IMR-90 (cell line): ENCODE results near the gene FGF4. TPM values are rescaled to one million over a fixed set of nuclear protein-coding genes. Genes with fewer than 3 reads are reported as not detected.

Experiments
- ATAC-seq: fragments of 200-7000 bp; cut with Tn5 transposase; 2 replicates; pipeline ENCODE4 v1.9.1; 2020; ENCODE audit warnings: low read depth, mild to moderate bottlenecking, moderate library complexity
- BruUV-seq: library from RNA; stranded (reverse); fragments of 400-500 nt; replicated peaks from 2 replicates; lab custom pipeline; 2021; lab: Mats Ljungman, UMichigan
- CTCF ChIA-PET: fragments of 300-600 bp; formaldehyde crosslinking; extraction: SDS; loops from one replicate; lab custom pipeline; 2021; ENCODE audit warnings: antibody characterized with exemption; lab: Yijun Ruan, JAX
- POLR2A ChIA-PET: fragments of 300-600 bp; sonication (Branson Sonifier 250); formaldehyde crosslinking; loops from one replicate; lab custom pipeline; 2022; ENCODE audit warnings: antibody characterized with exemption; ENCODE audit not compliant: unreplicated experiment; lab: Charles Lee
- DNase-seq: peaks from one replicate; pipeline ENCODE4 v3.0.0; 2013
- H2AFZ ChIP-seq: replicated peaks from 2 replicates; pipeline ENCODE3; 2013; ENCODE audit warnings: low read length, mild to moderate bottlenecking; ENCODE audit not compliant: poor library complexity
- H2AK5ac ChIP-seq: 2 replicates; pipeline ENCODE4 v1.6.1; 2013; ENCODE audit warnings: low read depth, low read length, inconsistent platforms
- H2AK9ac ChIP-seq: replicated peaks from 2 replicates; pipeline ENCODE3; 2013; ENCODE audit warnings: mild to moderate bottlenecking, low read depth, low read length, moderate library complexity; ENCODE audit not compliant: poor library complexity
- H2BK120ac ChIP-seq: 2 replicates; pipeline ENCODE4 v1.6.1; 2013; ENCODE audit warnings: low read depth, low read length, inconsistent platforms
- H2BK15ac ChIP-seq: 3 replicates; pipeline ENCODE4 v1.6.1; 2013; ENCODE audit warnings: low read depth, low read length, inconsistent platforms
- H2BK20ac ChIP-seq: 2 replicates; pipeline ENCODE4 v1.6.1; 2013; ENCODE audit warnings: low read depth, mild to moderate bottlenecking, inconsistent platforms, low read length, moderate library complexity
- H2BK5ac ChIP-seq: 2 replicates; pipeline ENCODE4 v1.6.1; 2013; ENCODE audit warnings: mild to moderate bottlenecking, low read depth, low read length, inconsistent platforms; ENCODE audit not compliant: poor library complexity, severe bottlenecking
- H3K14ac ChIP-seq: replicated peaks from 2 replicates; pipeline ENCODE4 v1.6.1; 2013; ENCODE audit warnings: low read depth, low read length, inconsistent platforms
- H3K18ac ChIP-seq: 2 replicates; pipeline ENCODE4 v1.6.1; 2013; ENCODE audit warnings: low read depth, low read length, control low read depth
- H3K23ac ChIP-seq: 2 replicates; pipeline ENCODE4 v1.6.1; 2013; ENCODE audit warnings: low read depth, low read length, inconsistent platforms
- H3K27ac ChIP-seq: 2 replicates; pipeline ENCODE4 v1.5.1; 2013; ENCODE audit warnings: mild to moderate bottlenecking, control low read depth, low read length; ENCODE audit not compliant: insufficient read depth
- H3K27me3 ChIP-seq: 2 replicates; pipeline ENCODE4 v1.6.1; 2013; ENCODE audit warnings: low read length; ENCODE audit not compliant: control insufficient read depth, insufficient read depth
- H3K36me3 ChIP-seq: 2 replicates; pipeline ENCODE4 v1.6.1; 2013; ENCODE audit warnings: low read length, mixed read lengths; ENCODE audit not compliant: control insufficient read depth, insufficient read depth
- H3K4ac ChIP-seq: 2 replicates; pipeline ENCODE4 v1.6.1; 2013; ENCODE audit warnings: low read depth, low read length, inconsistent platforms
- H3K4me1 ChIP-seq: 2 replicates; pipeline ENCODE4 v1.6.1; 2013; ENCODE audit warnings: low read length, mixed read lengths; ENCODE audit not compliant: control insufficient read depth, insufficient read depth
- H3K4me2 ChIP-seq: 2 replicates; pipeline ENCODE4 v1.6.1; 2013; ENCODE audit warnings: low read depth, mild to moderate bottlenecking, control low read depth, low read length, moderate library complexity
- H3K4me3 ChIP-seq: 2 replicates; pipeline ENCODE4 v1.5.1; 2013; ENCODE audit warnings: low read depth, mild to moderate bottlenecking, control low read depth, low read length, moderate library complexity; ENCODE audit not compliant: insufficient read depth
- H3K56ac ChIP-seq: 2 replicates; pipeline ENCODE4 v1.6.1; 2013; ENCODE audit warnings: low read length, inconsistent platforms; ENCODE audit not compliant: insufficient read depth; ENCODE audit errors: extremely low read depth
- H3K79me1 ChIP-seq, 2 experiments: 2 replicates each; pipeline ENCODE4 v1.6.1; 2013; ENCODE audit warnings: low read length in 2 of 2, inconsistent platforms in 1 of 2, low read depth in 1 of 2
- H3K9ac ChIP-seq: 2 replicates; pipeline ENCODE4 v1.6.1; 2013; ENCODE audit warnings: low read depth, low read length, control low read depth
- H3K9me1 ChIP-seq: 2 replicates; pipeline ENCODE4 v1.6.1; 2013; ENCODE audit warnings: low read length, inconsistent platforms; ENCODE audit not compliant: insufficient read depth
- H3K9me3 ChIP-seq: 2 replicates; pipeline ENCODE4 v1.6.1; 2013; ENCODE audit warnings: low read length; ENCODE audit not compliant: control insufficient read depth, insufficient read depth
- H4K20me1 ChIP-seq: 2 replicates; pipeline ENCODE4 v1.6.1; 2013; ENCODE audit warnings: low read length, inconsistent platforms; ENCODE audit not compliant: insufficient read depth
- H4K5ac ChIP-seq: 2 replicates; pipeline ENCODE4 v1.6.1; 2013; ENCODE audit warnings: mild to moderate bottlenecking, low read depth, low read length, control low read depth
- H4K8ac ChIP-seq, 2 experiments: 2 replicates each; pipeline ENCODE4 v1.6.1; 2013; ENCODE audit warnings: low read depth in 2 of 2, low read length in 2 of 2, control low read depth in 1 of 2, inconsistent platforms in 1 of 2
- H4K91ac ChIP-seq: 2 replicates; pipeline ENCODE4 v1.6.1; 2013; ENCODE audit warnings: low read depth, low read length, inconsistent platforms; ENCODE audit not compliant: insufficient read depth
- BHLHE40 ChIP-seq: fragments of 150-350 bp; IDR thresholded peaks from 2 replicates; pipeline ENCODE4 v1.6.1; 2016; ENCODE audit warnings: mild to moderate bottlenecking, low read depth, low read length
- CEBPB ChIP-seq: IDR thresholded peaks from 2 replicates; pipeline ENCODE4 v1.6.1; 2012; ENCODE audit warnings: low read depth, low read length, improper control_type of control experiment
- FOS ChIP-seq: fragments of 150-350 bp; IDR thresholded peaks from 2 replicates; pipeline ENCODE4 v1.6.1; 2016; ENCODE audit warnings: low read depth, low read length
- MAZ ChIP-seq: IDR thresholded peaks from 2 replicates; pipeline ENCODE4 v1.6.1; 2012; ENCODE audit warnings: low read depth, mild to moderate bottlenecking, low read length, improper control_type of control experiment, moderate library complexity, borderline replicate concordance
- NFE2L2 ChIP-seq: fragments of 150-350 bp; IDR thresholded peaks from 2 replicates; pipeline ENCODE4 v1.6.1; 2016; ENCODE audit warnings: low read depth, mild to moderate bottlenecking, low read length
- POLR2A ChIP-seq: IDR thresholded peaks from 2 replicates; pipeline ENCODE4 v1.6.1; 2012; ENCODE audit warnings: mild to moderate bottlenecking, low read depth, low read length
- RAD21 ChIP-seq: IDR thresholded peaks from 2 replicates; pipeline ENCODE4 v1.6.1; 2012; ENCODE audit warnings: low read length, improper control_type of control experiment
- RCOR1 ChIP-seq: IDR thresholded peaks from 2 replicates; pipeline ENCODE4 v1.6.1; 2012; ENCODE audit warnings: mild to moderate bottlenecking, low read length, improper control_type of control experiment; ENCODE audit not compliant: insufficient replicate concordance
- RFX5 ChIP-seq: IDR thresholded peaks from 2 replicates; pipeline ENCODE4 v1.8.0; 2012; ENCODE audit warnings: low read depth, mild to moderate bottlenecking, low read length, moderate library complexity
- WGBS, 2 experiments: methylation state at CpG; one replicate each; pipeline versions ENCODE4 v1.1.5 to v1.1.7; 2013; ENCODE audit warnings: missing lambda C conversion rate in 2 of 2; ENCODE audit not compliant: insufficient read length in 1 of 2; ENCODE audit errors: extremely low coverage in 2 of 2; 5-methylcytosine and 5-hydroxymethylcytosine counted together
- dilution Hi-C: fragments of 300-500 bp; cut with HindIII; formaldehyde crosslinking; loops from one replicate; pipeline ENCODE4 v1.14.3; 2018; ENCODE audit warnings: low sequenced_read_pairs; ENCODE audit not compliant: unreplicated experiment
- in situ Hi-C: fragments of 300-500 bp; cut with MboI; formaldehyde crosslinking; loops from 3 replicates; pipeline ENCODE4 v1.14.3; 2019; ENCODE audit warnings: low sequenced_read_pairs, inconsistent platforms, mixed read lengths
- intact Hi-C: fragments of 100-400 bp; cut with micrococcal nuclease; formaldehyde crosslinking; loops from 2 replicates; pipeline ENCODE4 v1.10.0; 2022
- polyA plus RNA-seq, 3 experiments: library from polyadenylated mRNA; depleted of rRNA; stranded (reverse); fragments of >200 nt; gene quantifications; 2 replicates each; pipeline ENCODE4 v1.2.3, GENCODE V29; 2012; ENCODE audit warnings: low replicate concordance in 1 of 3
- total RNA-seq: library from RNA; depleted of rRNA; stranded (reverse); fragments of >200 nt; gene quantifications from 2 replicates; pipeline ENCODE4 v1.2.3, GENCODE V29; 2012
- TF ChIP-seq, protein P1 (sequence below): fragments of 150-350 bp; IDR thresholded peaks from 2 replicates; pipeline ENCODE4 v1.6.1; 2017; ENCODE audit warnings: mild to moderate bottlenecking, antibody characterized with exemption, low read length, low read depth
- TF ChIP-seq, protein P2 (sequence below): conservative IDR thresholded peaks from 2 replicates; pipeline ENCODE4 v1.5.1; 2012; ENCODE audit warnings: mild to moderate bottlenecking, low read depth, low read length, improper control_type of control experiment

Gene FGF4
- total and polyA plus RNA-seq, 2 of the 4 experiments (the other 2 are of a cell fraction), result not detected

DNA sequence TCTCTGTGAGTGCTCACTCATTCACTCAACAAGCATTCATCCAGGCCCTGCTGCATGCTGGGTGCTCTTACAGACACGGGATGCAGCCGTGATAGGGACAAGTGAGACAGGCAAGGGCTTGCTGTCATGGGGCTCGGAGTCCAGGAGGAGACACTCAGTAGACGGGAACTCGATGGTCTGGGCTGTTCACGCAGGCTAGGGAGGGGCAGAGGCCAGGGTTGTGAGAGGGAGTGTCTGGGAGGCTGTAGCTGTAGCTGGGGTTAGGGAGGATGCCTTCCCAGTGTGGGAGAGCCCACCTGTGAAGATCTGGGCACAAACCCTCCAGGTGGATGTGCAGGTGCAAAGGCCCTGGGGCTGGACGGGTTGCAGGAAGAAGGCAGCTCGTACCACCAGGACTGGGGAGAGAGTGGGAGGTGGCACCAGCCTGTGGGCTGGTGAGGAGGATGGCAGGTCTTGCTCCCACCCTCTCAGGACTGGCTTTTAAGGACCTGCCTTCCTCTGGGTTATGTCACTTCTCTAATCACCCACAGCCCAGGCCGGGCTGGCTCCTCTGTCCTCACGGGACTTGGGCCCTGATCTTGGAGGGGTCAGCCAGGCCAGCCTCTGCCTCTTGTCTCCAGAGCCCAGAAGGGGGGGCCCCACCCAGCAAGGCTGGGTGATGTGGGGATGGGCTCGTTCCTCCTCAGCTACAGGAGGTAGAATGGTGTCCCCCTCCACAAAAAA is 24.1 kb downstream of the FGF4 start:
- Histone ChIP-seq H4K8ac (no peak overlapping the region), H3K9me3 (peaks cover 2% of the 10 kb centered on the region), H2AK5ac (no peak overlapping the region), H3K27me3 (peaks cover 33% of the 10 kb centered on the region), H3K18ac (no peak overlapping the region), H3K79me1 (no peaks in the 10 kb centered on the region), H3K36me3 (no peaks in the 10 kb centered on the region), H3K4me3 (no peak overlapping the region), H3K9ac (no peak overlapping the region), H2BK15ac (no peak overlapping the region), H2BK5ac (no peak overlapping the region), H2AK9ac (no peak overlapping the region), H3K4ac (no peak overlapping the region), H3K23ac (no peak overlapping the region), H2BK120ac (no peak overlapping the region), H4K20me1 (no peaks in the 10 kb centered on the region), H3K9me1 (no peaks in the 10 kb centered on the region; the same call in 1 of the 2 replicates), H4K5ac (no peak overlapping the region), H3K56ac (no peak overlapping the region), H2BK20ac (no peak overlapping the region), H3K27ac (no peak overlapping the region), H3K14ac (no peak overlapping the region), H2AFZ (no peak overlapping the region), H3K4me1 (no peaks in the 10 kb centered on the region), H4K91ac (no peak overlapping the region), H3K4me2 (no peak overlapping the region)
- WGBS, 2 experiments, result 40% methylated on average over 1 of the region's 11 CpGs; no CpG with 5 or more reads in 1 of the 2 experiments
- no peak for TF ChIP-seq BHLHE40
- TF ChIP-seq, protein P1, sequence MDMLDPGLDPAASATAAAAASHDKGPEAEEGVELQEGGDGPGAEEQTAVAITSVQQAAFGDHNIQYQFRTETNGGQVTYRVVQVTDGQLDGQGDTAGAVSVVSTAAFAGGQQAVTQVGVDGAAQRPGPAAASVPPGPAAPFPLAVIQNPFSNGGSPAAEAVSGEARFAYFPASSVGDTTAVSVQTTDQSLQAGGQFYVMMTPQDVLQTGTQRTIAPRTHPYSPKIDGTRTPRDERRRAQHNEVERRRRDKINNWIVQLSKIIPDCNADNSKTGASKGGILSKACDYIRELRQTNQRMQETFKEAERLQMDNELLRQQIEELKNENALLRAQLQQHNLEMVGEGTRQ, result no peak
- TF ChIP-seq RCOR1, result no peak
- TF ChIP-seq FOS, result no peak
- TF ChIP-seq RFX5, result no peak
- TF ChIP-seq, protein P2, sequence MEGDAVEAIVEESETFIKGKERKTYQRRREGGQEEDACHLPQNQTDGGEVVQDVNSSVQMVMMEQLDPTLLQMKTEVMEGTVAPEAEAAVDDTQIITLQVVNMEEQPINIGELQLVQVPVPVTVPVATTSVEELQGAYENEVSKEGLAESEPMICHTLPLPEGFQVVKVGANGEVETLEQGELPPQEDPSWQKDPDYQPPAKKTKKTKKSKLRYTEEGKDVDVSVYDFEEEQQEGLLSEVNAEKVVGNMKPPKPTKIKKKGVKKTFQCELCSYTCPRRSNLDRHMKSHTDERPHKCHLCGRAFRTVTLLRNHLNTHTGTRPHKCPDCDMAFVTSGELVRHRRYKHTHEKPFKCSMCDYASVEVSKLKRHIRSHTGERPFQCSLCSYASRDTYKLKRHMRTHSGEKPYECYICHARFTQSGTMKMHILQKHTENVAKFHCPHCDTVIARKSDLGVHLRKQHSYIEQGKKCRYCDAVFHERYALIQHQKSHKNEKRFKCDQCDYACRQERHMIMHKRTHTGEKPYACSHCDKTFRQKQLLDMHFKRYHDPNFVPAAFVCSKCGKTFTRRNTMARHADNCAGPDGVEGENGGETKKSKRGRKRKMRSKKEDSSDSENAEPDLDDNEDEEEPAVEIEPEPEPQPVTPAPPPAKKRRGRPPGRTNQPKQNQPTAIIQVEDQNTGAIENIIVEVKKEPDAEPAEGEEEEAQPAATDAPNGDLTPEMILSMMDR, result no peak
- no peak for TF ChIP-seq POLR2A
- no peak for TF ChIP-seq MAZ
- no peak for TF ChIP-seq CEBPB
- no peak for TF ChIP-seq RAD21
- no peak for TF ChIP-seq NFE2L2
- CTCF ChIA-PET, result no interaction called here
- in situ Hi-C loops (no loop called here), intact Hi-C loops (no loop called here), dilution Hi-C loops (no loop called here)
- POLR2A ChIA-PET, result no interaction called here
- no TSS peak for BruUV-seq
- DNase-seq, result no peak
- ATAC-seq, result no peak
